Inflammatory macrophage treated with lipopolysaccharide for 1 hour (primary cell): ENCODE data around the gene CDH10.
A peak's percentile ranks its signal among the peaks of the same experiment; 100 is the strongest.

Experiments used
- DNase-seq, 2 donors: peaks; one replicate each; pipeline ENCODE4 v3.0.0-alpha.2; 2020 to 2022

The CDH10 gene

DNA sequence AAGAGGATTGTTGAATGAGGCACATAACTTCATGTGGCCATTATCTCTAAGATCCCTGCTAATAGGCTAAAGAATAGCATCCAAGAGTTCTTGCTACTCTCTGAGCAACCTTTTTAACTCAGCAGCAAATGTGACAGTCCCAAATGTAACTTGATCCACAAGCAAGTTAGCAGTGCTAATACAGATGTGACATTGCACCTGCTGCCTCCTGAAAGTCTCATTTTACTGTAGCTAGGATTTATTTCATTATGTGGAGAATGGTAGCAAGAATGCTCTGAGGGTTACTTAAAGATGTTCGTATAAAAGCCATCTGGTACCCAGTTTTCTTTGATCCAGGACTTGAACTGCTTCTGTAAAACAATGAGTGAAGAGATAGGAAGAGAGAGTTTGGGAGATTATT is 45.8 kb downstream of the CDH10 start:
- DNase-seq = no peak

DNA sequence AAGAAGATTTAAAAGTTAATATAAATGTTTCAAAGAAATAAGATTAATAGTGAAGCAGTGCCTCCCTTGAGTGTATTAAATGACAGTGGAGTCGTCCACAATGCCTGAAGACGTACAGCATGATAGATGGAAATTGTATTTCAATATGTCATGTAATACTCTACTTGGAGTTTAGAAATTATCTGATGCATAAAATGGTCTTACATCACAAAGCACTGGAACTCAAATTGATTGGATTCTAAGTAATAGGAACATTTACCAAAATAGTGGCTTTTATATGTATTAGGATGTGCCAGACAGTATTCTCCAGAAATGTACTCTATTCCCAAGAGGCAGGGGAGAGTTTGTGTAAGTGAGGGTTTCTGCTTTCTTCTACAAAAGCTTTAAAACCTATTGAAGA is 49.4 kb downstream of the CDH10 start:
- no peak for DNase-seq

DNA sequence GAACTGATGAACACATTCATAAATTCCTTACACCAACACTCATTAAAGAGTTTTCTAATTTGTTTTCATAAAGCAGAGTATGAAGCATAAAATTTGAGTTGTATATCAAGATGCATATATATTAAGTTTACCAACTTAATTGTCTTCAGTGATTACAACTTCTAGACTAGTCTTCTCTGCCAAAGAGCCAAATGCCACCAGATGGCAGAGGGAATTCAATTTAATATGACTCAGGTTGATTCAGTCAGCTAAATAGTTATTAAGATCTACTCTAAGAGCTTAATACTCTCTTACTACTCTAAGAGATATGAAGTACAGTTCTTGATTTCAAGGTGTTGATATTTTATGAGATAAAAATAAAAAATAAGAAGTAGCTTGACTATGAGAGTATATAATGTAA is 53.4 kb downstream of the CDH10 start:
- DNase-seq = no peak

DNA sequence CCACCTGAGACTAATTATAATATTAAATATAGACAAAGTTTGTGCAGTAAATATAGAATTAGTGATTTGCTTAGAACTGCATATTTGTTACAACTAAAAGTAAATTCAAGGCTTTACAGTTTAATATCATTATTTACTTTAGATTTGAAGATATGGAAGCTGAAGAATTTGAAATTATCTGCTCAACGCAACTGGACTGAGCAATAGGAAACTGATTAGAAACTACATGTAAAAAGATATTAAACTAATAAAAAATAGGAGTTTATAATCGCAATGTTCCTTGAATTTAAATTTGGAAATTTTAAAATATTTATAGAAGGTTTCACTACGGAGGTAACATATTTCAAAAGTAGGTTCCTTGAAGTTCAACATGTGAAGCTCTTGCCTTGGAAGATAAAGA is 55.2 kb downstream of the CDH10 start:
- no peak for DNase-seq

DNA sequence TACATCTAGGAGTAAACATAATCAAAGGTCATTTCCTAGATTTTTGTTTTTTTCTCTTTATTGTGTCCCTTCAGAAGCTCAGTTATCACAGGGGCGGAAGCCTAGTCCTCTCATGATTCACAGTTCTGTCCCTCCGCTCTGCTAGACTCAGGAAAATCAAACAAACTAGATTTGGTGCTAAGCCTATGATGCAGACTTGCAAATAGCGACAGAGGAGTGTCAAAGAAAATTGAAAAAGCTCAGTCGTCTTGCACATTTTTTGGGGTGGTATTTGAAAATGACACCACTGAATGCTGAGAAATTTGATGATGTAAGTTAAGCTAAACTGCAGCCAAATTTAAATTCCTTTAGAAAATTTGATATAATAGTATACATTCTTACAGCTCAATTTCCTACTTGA is 59.0 kb downstream of the CDH10 start:
- no peak for DNase-seq

DNA sequence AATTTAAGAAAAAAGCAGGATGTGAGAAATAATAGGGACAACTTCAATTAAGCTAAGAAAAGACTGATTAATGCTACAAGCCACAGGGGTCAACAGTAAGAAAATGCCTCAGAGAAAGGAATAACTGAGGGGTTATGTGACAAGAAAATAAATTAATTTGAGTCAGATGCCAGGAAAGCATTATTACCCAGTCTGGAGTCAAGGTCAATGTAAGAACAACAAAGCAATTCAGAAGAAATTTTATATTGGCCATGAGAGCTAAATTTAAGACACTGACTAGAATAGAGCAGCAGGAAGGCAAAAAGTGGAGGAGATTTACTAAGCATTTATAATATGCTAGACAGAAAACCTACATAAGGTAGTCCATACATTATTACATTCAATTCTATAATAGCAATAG is 73.5 kb downstream of the CDH10 start:
- no peak for DNase-seq

DNA sequence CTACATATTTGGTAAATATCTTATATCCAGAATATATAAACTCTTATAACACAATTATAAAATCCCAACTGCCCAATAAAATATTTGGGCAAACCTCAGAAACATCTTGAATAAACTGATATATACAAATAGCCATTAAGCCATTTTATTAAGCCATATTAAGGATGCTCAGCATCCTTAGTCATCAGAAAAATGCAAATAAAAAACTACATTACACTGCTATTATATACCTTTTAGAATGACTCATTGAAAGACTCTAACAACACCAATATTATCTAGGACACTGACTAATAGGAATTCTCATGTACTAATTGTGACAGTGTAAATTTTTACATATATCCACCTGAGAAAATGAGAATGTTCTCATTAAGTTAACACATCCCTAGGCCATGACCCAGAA is 77.8 kb downstream of the CDH10 start:
- no peak for DNase-seq

DNA sequence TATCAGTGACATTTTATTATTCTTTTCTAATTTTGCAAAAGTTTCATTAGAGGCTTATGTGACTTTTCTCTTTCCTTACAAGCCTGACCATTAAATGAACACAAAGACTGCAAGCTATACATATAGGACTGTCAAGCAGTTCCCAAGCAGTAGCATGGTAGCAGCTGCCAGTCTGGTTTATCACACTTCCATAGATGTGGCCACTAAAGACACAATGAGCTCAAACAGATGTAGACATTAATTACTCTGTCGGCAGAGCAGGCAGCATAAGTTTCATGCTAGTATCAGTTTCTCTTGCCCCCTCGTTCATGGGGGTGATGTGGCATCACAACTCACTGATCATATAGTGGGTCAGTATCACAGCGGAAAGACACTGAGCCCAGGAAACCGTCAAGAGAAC is 89.5 kb downstream of the CDH10 start:
- no peak for DNase-seq

DNA sequence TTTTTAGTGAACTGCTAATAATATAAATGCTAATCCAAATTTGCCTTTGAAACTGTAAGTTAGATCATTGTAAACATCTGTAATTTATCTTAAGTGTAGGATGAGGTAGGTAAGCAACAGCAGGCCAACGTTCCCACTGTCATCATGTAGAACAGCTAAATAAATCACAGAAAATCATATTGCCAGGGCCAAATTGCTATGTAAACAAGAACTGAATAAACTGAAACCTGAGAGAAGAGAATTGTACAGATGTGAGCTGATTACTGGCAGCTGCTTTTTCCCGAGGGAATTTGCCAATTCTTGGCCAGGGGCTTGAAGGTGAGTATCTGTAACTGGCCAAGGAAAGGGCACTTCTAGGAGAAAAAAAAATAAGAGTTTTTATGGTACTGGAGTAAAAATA is 97.6 kb downstream of the CDH10 start:
- no peak for DNase-seq

DNA sequence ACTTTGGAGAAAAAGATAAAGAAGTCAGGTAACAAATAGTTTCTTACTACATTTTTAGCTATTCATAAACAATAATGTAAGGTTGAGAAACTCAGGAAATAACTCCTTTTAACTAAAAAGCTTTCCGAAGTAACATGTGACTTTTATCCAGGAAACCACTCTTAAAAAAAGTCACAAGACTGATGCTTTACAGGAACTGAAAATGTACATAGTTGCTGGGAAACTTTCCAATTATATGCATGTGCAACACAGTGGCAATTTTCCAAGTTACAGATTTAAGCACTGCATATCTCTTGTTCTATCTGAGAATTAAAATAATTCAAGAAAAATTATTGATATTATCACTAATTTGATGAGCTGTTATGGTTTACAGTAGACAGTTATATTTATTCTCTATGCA is 105.2 kb downstream of the CDH10 start:
- peak; percentile 75 to 81 for DNase-seq

DNA sequence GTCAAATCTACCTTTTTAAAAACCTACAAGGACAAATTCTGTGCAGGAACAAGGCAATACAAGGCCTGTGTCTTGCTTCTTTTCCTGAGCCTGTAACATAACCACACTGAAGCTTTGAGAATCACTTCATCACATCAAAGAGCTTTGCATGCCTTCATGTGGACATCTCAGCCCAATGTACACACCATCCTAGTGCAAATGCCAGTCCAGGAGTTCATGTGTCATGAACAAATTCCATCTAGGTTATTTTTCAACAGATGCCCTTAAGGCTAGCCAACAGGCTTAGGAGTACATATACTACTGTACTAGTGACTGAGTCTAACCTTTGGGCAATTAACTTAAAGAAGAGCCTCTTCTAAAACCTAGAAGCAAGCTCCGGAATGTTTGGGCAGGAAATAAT is 106.4 kb downstream of the CDH10 start:
- DNase-seq = no peak

DNA sequence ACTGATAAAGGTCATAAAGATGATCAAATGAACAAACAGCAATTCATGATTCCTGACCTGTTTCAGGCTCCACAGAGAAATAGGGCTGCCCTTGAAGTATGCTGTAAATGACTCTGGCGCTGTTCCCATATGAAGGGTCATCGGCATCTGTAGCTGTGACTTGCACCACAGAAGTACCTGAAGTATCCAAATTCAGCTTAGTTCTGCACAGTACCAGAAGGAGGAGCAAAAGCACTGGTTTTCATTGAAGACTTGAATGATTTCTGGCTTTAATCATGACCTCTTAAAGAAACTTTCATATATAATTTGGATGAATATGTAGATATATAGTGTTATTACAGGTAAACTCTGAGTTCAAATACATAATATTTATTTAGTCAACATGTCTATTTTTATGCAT is 109.1 kb downstream of the CDH10 start:
- DNase-seq = no peak

DNA sequence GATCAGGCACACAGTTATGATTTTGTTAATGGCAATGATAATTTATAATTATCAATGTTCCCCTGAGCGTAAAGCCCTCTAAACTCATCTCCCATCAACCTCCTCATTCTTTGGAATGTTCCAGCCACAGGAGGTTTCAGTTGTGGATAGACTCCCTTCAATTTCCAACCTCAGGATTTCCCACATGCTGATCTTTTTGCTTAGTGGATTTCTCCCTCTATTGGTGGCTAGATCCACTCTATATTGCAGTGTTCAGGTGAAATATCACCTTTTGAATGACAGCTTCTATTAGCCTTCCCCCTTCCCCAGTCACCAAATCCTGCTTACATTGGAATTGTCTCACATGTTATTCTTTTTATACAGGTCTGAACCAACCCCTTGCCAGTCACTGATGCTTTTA is 113.9 kb downstream of the CDH10 start:
- DNase-seq = no peak

DNA sequence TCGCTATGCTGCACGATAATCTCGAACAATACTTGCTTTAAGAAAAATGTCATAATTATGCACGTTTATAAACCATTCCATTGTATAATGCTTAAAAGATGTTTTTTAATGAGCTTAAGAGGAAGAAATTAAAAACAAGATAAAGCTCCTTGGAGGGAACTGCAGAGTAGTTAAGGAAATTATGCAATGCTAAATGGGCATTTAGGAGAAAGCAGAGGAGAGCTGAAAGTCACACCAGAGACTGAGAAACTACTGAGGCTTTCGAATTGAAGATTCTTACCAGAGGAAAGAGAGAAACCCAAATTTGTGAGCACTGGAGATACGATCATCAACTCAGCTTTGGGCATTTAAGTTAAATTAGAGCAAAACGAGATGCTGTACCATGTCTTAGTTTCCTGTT is 119.4 kb downstream of the CDH10 start:
- DNase-seq = no peak

DNA sequence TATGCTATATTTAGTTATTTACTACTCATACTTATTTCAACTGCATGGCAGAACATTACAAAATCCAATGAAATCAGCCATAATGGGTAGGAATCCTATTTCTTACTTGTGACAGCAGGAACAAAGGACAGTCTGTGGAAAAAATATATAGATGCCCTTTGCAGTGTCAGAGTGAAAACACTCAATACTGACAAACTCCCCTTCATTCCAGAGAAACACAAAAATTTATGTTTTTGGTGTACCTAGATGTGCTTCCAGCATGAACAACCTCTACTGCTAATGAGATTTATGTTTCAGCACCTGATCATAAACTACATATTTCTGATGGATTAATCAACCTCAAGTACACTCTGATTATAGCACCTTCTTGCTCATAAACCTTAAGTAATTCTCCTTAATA is 132.4 kb downstream of the CDH10 start:
- DNase-seq = no peak

DNA sequence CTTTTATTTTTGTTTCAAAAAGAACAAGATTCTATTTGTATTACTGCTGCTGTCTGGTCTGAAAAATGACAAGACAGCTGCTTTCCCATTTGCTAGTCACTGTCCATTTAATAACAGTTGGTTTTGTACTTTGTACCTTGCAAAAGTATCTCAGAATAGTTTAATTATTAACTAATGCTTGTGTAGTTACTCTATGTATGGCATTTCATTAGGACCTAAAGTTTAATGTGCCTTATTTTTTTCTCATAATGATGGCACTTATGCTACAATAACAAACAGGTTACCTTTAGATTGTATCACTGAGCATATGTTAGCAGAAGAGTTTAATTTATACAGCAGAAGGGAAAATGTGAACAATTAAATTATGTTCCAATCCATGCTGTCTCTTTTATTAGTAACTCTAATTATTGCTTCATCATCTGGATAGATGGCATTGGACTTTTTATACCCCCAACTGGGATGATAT is 134.2 kb downstream of the CDH10 start:
- DNase-seq = no peak

DNA sequence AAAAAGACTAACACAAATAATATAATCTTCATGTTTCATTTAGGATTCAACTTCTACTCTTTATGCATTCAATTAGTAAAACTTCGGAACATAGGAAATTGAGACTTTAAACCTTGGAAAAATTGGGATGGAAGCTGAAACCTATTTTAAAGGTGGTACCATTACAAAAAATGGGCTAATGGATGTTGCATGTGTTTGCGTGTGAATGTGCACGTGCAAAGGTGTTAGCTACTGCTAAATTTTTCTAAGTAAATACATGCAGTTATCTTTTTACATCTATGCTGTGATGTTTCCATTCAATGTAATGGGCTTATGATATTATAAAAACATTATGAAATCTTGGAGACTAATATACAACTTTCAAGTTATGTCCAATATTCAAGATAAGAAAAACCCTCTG is 134.8 kb downstream of the CDH10 start:
- DNase-seq = no peak

DNA sequence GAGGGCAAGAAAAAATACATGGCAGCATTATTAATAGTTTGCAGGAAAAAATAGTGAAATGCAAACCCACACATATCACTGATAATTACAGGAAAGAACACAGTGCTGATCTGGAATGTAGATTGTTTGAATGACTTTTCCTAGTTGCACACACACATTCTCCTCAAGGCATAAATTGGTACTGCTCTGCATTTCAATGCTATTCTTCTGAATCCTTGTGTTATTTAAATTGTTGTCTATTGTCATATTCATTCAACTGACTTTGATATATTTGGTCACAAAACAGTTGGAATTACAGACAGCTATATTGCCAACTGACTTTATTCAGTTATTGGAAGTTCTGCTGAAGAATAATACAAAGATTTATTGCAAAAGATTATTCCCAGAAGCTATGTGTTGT is 139.5 kb downstream of the CDH10 start:
- no peak for DNase-seq

DNA sequence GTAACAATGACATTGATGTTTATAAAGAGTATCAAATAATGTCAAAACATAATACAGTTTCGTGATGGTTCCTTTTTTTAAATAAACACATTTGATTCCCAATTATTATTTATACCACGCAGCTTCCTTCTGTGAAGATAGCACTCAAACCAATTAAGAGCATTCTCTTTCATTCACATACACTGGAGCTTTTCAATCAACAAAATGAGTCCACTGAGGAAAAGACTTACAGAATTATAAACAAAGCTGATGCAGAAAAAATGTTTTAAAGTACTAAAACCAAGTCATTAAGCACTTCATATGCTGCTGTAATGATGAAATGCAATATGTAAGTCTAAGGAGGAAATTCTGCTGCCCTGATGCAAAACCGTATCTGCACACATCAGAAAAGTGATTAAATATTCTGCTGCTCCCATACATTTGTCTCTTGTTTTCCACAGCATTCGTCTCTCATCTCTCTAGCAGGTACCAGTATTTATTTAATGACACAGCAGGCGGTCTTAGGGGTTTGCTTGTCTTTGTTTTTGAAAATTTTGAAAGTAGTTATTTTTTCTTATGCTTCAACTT is 147.1 kb downstream of the CDH10 start:
- DNase-seq = no peak

DNA sequence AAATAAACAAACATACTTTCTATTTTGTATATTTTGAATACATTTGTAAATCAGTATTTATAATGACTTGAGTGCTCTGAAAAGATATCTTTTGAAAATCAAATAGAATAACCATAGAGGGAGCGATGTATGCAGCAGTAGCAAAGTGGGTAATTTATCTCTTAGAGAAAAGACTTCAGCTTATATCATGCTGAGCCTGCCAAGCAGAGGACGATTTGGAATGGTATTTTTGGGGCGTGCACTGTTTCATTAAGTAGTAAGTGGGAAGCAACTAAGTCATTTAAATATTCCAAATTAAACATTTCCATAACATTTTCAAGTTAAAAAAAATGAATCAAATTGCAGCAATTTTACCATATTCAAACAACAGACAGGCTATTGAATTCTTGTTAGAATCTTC is 147.6 kb downstream of the CDH10 start:
- DNase-seq = no peak

DNA sequence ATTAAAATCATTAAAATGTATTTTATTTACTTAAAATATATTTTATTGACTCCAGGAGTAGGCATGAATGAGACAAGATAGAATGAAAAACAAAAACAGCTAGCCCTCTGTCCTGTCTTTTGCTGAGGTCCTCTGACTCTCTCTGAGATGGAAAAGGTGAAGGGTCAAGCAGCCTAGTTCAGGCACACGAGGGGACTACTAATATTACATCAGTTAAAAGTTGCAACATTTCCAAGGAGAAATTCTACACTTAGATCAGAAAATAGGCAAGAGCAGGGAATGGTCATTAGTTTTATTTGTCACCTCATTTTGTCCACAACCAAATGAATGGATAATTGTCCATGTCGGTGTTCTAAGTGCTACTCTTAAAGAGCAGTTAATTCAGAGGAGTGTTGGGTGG is 148.5 kb downstream of the CDH10 start:
- no peak for DNase-seq

DNA sequence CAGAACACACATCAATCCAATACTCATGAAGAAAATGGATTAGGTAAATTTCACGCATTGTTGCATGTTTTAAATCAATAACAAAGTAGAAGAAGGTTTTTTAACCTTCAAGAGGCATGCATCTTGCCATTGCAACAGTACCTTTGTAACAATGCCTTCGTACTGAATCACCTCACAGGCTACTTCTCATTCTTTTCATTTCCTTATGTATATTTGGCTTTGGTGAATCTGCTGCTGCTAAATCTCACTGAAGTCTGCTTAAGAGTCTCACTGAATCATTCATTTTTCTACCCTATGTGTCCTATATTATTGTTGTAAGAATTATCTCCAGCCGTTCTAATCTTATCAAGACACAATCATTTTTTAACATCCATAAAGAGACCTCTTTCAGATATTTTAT is 152.5 kb downstream of the CDH10 start:
- no peak for DNase-seq

DNA sequence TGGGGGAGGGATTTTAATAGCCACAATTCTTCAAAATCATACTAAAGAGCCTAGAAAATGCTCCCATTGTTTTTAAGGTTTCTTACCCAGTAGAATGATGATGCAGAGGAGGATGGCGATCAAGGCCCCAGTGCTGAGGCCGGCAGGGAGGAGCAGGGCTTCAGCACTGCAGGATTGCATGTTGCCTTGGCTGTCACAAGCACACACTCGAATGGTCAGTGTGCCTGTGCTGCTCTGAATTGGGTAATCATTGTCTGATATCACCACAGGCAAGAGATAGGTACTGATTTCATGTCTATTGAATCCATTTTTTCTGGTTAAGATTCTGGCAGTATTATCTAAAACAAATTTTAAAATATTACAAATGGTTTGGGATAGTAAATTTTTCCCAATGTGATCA is 153.3 kb downstream of the CDH10 start:
- DNase-seq = no peak

DNA sequence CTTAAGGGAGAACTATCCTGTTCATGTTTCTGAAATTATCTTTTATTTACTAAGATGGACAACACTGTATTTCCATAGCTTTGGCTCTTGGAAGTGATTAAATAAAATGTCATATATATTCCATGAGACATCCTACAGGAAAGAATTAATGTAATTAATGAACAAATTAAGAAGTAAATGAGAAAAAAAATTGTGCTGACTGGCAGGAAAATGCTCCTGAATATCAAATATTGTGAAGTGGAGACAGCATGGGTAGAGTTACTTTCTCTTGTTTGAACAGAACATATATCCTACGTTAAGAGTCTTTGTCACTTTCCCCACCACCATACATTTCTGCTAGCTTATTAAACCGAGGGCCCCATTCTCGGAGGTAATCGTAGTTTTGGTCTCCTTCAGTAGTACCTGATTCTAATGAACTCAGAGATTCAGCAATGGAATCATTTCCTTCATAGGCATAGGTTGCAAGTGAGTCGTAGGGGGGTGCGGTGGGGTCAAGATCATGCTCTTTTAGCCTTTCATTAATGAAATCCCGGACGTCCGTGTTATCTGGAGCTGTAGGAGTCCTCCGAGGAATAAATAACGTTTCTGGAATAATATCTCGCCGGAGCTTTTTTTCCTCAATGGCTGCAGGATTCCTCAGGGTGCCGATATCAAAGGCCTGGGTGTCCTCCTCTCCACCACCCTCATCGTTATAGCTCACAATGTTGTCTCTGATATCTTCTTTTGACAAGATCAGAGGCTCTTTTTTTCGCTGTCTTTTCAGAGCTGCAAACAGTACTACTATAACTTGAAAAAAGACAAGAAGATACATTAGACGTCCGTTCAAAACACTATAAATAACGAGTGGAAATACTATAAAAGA is 157.2 kb downstream of the CDH10 start:
- no peak for DNase-seq

DNA sequence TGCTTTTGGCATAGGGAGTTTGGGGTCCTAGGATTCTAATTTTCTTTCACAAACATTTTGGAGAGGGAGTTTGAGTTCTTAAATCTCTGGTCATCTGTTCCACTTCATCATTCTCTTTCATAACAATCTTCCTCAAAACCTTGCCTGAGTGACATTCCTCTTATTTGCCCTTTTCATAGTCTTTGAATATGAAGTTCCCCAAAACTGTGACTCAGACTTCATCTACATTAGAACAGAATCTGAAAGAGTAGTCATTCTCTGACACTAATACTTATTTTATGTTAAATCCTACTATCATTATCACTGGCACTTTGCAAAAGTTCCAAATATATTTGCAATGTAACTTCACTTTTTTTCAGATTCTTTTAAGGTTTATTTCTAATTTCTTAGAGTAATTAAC is 163.8 kb downstream of the CDH10 start:
- DNase-seq = no peak
